Measurements from ENCODE around the gene FNDC10. TPM values are rescaled to one million over a fixed set of nuclear protein-coding genes. Genes with fewer than 3 reads are reported as not detected.

The FNDC10 gene
- polyA plus RNA-seq, 4 donors = 1.6 to 5.1 (median 4.0) TPM

DNA sequence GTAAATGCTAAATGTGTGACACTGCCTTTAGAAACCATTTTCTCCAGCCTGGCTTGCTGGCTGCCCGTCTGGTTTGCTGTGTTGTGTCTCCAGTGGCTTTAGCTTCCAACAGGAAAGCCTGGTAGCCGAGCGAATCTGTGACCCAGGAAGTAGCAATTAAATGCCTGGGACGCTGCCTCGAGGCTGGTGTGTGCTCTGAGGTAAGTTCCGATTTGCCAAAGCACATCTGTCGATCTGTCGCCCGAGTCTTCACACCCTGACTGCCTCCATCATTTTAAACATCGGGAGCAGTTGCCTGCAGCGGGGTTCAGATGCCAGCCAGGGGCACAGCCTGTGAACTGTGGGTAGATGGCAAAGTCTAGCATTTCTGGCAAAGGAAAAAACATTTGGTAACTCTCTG, 17.6 kb upstream of the FNDC10 start:
- DNase-seq (ENCODE audit: low read depth in 4 of 4, low spot score in 2 of 4) = no peak

DNA sequence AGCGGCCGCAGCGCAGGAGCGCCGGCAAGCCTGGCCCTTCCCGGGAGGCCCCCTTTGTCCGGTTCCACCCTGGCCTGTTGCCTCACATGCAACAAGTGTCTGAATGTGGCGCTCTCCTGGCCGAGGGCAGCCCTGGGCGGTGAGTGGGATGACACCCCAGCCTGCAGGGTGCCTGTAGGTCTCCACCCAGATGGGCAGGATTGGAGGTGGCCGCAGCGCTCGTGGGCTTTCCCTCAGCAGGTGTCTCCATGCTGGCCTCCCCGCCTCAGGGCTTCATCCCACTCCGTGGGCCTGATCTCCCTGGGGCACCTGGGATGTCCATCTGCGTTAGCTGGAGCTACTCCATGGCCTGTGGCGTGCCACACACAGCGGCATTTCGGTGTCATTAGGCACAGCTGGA, 16.9 kb upstream of the FNDC10 start:
- DNase-seq (ENCODE audit: low read depth in 4 of 4, low spot score in 2 of 4) = no peak

DNA sequence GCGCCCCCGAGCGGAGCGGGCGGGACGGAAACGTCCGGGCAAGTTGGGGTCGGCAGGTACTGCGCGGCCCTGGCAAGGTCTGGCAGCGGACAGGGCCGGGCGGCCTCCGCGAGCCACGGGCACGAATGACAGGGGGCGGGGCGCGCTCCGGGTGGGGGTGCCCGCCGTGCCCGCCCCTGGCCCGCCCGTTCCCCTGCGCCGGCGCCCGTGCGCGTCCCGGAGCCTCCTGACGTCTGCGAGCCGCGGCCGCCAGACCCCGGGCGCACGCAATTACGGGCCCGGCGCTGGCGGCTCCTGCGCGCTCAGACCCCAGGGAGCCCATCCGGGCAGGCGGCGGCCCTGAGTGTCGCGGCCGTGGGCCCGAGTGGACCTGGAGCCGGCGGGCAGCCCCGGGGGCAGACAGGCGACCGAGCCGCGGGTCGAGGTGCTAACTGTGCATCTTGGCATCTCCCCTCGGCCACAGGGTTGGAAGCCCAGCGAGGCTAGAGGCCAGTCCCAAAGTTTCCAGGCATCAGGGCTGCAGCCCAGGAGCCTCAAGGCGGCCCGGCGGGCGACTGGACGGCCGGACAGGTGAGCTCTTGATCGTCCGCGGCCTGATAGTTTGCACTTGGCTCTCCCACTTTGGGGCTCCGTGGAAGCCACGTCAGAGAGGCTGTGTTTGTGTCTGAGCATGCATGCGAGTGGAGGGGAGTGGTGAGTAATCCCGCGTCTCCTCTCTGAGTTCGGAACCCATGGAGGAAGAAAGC, 16.3 kb upstream of the FNDC10 start:
- DNase-seq (ENCODE audit: low read depth in 4 of 4, low spot score in 2 of 4) = no peak

DNA sequence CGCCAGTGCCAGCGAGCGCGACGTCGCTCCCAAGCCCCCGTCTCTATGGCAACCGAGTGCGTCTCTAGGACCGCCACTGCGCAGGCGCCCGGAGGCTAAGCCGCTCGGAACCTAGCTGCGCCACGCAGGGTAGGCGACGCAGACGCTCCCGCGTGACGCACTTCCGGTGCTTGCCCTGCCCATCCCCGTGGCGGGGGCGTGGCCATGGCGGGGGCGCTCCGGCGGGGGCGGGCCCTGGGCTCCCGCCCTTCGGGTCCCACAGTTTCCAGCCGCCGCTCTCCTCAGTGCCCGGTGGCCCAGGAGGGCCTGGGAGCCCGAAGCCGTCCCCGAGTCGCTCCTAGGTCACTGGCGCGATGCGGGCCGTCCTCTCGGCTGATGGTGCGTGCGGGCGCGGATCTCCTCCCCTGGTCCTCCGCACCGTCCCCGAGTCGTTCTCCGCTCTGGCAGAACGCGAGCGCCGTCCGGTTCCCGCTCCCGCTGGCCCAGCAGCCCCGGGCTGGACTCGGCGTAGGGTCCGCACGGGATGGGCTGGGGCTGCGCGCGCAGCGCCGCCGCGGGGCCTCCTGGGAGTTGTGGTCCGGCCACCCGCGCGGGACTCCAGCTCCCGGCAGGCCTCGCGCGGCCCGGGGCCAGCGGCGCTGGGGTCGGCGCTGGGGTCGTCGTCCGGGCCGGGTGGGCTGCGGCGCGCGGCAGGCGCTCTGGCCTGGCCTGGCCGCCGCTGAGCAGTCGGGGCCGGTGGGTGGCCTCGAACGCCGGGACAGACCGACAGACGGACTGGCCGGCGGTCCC, 15.5 kb upstream of the FNDC10 start, which contains the start of gene MIB2:
Gene MIB2, plus strand, starts transcription at position 245 of the 789 bp plus-strand sequence. CDS start 7,953 bp downstream, outside the sequence.
- DNase-seq (ENCODE audit: low read depth in 4 of 4, low spot score in 2 of 4) = peak in 3 of 4 donors; percentile 86 to 91 (median 86)

DNA sequence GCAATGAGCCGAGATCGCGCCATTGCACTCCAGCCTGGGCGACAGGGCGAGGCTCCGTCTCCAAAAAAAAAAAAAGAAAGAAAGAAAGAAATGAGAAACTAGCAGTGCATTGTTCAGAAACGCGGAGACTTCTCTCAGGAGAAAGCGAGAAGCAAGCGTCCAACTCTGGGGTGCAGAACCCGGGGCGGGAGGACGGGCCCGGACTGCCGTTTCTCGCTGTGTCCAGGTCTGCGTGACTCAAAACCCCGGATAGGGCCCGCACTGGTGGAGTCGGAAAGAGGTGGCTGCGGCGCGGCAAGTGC, 15.0 kb upstream of the FNDC10 start:
- DNase-seq (ENCODE audit: low read depth in 4 of 4, low spot score in 2 of 4) = no peak

DNA sequence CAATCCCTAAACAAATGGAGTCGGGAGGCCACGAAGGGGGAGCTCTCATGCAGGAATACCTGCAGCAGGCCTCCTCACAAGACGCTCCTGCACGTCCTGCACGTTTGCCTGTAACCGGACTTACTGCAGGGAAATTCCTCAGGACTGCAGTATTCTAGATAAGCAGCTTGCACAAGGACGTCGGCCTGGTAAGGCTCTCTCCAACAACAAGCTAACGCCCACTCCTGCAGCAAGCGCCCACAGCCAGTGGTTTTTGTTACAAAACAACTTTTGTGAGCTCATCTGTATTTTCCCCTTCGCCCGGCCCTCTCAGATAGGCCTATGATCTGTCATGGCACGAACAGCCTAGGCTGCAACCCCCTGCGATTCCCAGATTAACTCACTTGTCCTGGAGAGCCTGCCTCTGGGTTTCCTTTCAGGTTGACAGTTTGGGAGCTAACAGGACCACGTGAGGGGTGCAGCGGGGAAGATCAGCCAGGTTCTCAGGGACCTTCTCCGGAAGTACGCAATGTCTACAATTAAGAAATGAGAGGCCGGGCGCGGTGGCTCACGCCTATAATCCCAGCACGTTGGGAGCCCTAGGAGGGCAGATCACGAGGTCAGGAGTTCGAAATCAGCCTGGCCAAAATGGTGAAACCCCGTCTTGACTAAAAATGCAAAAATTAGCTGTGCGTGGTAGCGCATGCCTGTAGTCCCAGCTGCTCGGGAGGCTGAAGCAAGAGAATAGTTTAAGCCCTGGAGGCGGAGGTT, 14.4 kb upstream of the FNDC10 start:
- no peak for DNase-seq (ENCODE audit: low read depth in 4 of 4, low spot score in 2 of 4)

DNA sequence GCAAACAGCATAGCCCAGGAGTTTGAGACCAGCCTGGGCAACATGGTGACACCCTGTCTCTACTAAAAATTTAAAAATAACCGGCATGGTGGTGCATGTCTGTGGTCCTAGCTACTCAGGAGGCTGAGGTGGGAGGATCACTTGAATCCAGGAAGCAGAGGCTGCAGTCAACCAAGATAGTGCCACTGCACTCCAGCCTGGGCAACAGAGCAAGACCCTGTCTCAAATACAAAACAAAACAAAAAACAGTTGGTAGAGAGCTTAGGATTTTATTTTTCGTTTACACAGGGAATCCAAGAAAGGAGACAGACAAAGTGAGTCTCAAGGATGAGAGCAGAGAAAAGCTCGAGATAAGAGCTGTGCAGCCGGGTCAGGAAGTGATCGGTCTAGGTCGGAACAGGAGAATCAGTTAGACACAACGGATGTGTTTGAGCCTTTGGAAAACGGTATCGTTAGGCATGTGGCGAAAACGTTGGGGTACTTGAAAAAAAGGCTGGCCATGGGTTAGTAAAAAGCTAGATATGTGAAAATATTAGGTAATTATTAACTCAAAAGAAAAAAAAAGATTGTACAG, 13.7 kb upstream of the FNDC10 start:
- no peak for DNase-seq (ENCODE audit: low read depth in 4 of 4, low spot score in 2 of 4)

DNA sequence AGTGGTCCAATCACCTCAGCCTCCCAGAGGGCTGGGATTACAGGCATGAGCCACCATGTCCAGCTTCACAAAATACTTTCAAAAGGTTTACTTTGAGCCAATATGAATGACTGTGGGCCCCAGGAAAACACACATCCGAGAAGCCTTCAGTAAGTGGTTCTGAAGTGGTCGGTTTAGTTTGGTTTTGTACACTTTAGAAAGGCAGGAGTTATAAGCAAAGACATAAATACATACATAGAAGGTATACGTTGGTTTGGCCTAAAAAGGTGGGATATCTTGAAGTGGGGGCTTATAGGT, 12.1 kb upstream of the FNDC10 start:
- DNase-seq (ENCODE audit: low read depth in 4 of 4, low spot score in 2 of 4) = no peak

DNA sequence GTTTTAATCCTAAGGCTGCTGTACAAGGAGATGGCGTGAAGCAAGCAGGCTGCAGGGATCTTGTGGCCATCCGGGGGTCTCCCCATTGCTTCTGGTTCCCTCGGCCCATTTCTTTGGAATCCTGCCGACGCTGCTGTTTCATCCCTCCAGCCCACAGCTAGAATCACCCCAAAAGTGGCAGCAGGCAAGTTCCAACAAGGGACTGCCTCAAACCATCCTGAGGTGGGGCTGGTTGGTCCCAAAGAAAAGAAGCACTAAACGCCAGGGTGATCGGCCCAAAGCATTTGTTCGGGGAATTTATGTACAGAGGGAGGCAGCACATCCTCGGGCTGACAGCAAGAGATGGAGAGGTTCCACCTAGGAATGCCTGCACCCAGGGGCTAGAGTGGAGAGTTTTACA, 10.9 kb upstream of the FNDC10 start:
- DNase-seq (ENCODE audit: low read depth in 4 of 4, low spot score in 2 of 4) = no peak

DNA sequence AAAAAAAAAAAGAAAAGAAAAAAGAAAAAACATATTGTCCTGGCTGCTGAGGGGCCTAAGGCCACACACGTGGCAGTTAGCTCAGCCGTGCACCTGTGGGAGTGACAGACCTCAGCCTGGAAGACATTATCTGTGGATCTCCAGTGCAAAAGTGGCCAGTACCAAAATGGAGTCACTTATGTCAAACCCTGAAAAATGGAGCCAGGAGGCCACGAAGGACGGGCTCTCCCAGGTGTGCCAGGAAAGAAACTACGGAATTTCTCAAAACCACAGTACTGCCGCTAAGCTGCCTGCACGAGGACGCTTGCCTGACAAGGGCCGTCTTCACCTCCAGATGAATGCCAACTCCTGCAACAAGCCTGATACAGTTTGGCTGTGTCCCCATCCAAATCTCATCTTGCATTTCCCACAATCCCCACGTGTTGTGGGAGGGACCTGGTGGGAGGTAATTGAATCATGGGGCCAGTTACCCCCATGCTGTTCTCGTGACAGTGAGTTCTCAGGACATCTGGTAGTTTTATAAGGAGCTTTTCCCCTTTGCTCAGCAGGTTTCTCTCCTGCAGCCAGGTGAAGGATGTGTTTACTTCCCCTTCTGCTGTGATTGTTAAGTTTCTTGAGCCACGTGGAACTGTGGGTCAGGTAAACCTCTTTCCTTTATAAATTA, 10.0 kb upstream of the FNDC10 start:
- no peak for DNase-seq (ENCODE audit: low read depth in 4 of 4, low spot score in 2 of 4)

DNA sequence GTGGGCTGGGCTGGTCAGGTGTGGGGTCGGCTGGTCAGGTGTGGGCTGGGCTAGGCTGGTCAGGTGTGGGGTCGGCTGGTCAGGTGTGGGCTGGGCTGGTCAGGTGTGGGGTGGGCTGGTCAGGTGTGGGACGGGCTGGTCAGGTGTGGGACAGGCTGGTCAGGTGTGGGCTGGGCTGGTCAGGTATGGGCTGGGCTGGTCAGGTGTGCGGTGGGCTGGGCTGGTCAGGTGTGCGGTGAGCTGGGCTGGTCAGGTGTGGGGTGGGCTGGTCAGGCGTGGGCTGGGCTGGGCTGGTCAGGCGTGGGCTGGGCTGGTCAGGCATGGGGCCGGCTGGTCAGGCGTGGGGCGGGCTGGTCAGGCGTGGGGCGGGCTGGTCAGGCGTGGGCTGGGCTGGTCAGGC, 6.3 kb upstream of the FNDC10 start:
- DNase-seq (ENCODE audit: low read depth in 4 of 4, low spot score in 2 of 4) = no peak

DNA sequence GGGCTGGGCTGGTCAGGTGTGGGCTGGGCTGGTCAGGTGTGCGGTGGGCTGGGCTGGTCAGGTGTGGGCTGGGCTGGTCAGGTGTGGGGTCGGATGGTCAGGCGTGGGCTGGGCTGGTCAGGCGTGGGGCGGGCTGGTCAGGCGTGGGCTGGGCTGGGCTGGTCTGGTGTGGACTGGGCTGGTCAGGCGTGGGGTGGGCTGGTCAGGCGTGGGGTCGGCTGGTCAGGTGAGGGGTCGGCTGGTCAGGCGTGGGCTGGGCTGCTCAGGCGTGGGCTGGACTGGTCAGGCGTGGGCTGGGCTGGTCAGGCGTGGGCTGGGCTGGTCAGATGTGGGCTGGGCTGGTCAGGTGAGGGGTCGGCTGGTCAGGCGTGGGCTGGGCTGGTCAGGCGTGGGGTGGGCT, 5.8 kb upstream of the FNDC10 start:
- no peak for DNase-seq (ENCODE audit: low read depth in 4 of 4, low spot score in 2 of 4)

DNA sequence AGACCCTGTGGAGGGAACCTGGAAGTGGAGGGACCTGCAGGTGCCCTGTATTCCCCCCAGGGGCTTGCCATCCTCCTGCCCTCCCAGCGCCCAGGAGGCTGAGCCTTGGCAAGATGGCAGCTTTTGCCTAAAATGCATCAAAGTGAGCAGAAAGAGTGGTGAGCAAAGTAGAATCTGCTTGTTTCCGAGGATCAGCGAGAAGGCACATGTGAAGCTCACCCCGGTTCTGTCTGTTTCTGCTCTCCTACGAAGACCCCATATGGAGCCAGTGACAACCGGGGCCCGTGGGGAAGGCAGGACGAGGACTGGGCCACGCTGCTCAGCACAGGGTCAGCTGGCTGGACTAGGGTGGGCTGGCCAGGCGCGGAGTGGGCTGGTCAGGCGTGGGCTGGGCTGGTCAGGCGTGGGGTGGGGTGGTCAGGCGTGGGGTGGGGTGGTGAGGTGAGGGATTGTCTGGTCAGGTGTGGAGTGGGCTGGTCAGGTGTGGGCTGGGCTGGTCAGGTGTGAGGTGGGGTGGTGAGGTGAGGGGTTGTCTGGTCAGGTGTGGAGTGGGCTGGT, 5.2 kb upstream of the FNDC10 start:
- DNase-seq (ENCODE audit: low read depth in 4 of 4, low spot score in 2 of 4) = no peak

DNA sequence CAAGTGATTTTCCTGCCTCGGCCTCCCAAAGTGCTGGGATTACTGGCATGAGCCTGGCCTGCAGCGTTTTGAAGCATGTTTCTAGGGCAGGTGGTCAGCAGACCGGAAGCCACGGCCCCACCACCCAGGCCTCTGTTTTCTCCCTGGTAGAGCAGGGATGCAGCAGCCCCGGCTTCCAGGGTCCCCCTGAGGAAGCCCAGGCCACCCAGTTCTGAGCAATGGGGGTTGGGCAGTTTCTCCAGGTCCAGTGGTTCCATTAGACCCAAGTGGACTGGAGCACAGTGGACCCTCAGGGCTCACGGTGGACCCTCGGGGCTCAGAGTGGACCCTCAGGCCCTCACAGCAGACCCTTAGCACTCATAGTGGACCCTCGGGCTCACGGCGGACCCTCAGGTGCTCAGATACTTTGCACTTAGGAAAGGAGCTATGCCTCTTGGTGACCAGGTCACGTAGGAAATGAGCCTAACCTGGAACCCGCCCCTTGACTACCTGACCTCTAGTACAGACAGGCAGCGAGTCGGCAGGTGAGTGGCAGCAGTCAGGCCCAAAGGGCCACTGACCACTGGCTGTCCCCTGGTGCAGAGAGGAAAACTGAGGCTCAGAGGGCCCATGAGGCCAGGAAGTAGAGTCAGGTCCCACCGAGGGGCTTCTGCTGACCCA, 4.6 kb upstream of the FNDC10 start:
- DNase-seq (ENCODE audit: low read depth in 4 of 4, low spot score in 2 of 4) = no peak

DNA sequence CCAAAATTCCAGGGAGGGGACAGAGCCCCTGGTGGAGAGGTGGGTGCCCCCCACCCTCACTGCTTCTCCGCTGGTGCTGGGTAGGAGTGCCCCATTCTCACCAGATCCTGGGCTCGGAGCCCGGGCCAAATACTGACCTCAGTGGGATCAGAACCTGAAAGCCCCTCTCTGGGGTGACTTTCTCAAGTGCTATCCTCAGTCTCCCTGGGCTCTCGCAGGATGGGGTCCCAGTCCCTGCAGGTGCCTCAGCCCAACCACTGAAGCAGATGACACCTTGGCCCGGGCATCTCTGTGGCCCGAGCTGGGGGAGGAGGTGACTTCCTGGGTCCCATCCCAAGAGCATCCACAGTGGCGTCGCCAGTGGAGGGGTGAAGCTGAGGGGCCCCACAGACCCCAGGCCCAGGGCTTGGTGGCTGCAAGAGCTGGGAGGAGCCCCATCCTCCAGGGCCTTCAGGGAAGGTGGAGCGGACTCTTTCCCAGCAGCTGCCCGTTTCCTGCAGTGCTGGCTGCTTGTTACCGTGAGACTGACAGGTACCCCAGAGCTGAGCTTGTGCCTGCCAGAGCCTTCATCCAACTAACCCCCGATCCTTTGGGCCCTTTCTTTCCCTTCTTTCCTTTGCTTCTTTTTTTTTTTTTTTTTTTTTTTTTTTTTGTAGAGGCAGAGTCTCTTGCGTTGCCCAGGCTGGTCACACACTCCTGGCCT, 3.9 kb upstream of the FNDC10 start:
- DNase-seq (ENCODE audit: low read depth in 4 of 4, low spot score in 2 of 4) = no peak

DNA sequence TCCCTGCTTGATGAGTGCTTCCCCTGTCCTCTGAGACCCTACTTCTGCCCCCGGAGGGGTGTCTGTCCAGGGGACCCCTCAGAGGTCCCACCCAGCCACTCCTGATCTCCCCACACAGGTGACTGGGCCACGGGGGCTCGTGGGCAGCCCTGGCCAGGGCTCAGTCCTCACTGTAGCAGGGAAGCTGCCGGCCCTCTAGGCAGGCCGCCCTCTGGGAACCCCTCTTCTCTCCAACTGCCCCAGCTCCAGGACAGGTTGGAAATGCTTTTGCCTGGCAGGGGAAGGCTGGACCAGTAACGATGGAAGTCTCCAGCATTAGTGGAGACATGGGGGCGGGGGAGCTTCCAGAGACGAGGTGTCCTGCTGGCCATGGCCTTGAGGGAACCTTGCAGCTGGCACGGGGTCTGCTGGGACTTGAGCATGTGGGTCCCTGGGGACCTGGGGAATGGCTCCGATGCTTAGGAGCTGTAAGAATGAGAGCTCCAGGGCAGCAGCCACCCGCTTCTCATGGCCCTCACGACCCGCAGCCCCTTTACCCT, 3.1 kb upstream of the FNDC10 start:
- DNase-seq (ENCODE audit: low read depth in 4 of 4, low spot score in 2 of 4) = no peak

DNA sequence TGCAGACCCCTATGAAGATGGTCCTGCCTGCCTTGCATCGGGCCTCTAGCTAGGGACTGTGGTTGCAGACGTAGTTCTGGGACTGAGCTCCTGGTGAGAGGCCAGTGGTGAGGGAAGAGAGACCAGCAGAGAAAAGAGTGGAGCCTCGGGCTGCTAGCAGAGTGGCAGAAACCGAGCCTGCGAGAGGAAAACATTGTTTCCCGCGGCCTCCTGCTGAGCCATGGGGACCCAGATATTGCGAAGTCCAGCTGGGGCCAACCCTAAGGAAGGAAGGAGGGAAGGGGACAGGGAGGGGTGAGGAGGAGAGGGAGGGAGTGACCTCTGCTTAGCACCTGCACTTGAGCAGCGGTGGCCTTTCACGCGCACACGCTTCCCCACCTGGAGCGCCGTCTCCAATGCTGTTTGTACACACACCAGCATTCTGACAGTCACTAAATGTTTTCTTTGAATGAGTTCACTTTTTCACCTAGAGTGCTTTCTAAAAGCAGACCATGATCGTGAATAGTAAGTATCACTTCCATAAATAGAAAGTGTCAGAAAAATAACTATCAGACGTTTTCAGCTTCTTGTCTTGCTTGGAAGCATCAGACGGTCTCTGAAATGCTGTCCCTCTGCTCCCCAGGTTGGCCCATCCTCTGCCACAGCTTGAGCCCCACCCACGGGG, 2.5 kb upstream of the FNDC10 start:
- DNase-seq (ENCODE audit: low read depth in 4 of 4, low spot score in 2 of 4) = no peak

DNA sequence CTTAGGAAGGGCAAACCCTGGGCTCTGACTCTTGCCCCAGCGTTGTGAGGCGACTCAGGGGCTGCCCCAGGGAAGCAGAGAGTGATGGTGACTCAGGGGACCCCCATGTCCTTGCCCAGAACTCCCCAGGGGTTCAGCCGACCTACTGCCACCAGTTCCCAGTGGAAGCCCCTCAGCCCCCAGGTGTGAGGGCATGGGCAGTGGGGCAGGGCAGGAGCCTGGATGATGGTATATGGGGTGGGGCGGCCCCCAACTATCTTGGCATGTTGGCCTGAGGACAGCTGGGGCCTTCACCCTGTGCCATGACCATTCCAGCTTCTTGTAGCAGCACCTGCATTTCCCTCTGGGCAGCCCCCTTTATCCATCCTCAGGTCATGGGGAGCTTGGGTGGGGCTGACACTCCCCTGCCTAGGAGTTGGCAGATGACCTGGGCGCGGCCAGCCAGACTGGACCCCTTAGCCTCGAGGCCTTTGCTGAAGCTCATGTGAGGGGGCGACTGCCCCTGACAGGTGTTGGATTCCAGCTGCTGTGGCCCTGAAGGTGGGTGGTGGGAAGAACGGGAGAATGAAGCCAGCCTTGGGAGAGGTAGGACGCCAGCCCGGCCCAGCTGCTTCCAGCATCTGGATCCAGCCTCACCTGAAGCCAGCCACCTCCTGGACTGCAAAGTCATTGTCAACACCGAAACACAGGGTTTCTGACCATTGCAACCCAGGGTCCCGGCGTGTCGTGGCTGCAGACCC, 1.8 kb upstream of the FNDC10 start:
- DNase-seq (ENCODE audit: low read depth in 4 of 4, low spot score in 2 of 4) = no peak

Data from left renal cortex interstitium (tissue), 4 donors.